ENCODE measurements around the gene PNMT.

DNA sequence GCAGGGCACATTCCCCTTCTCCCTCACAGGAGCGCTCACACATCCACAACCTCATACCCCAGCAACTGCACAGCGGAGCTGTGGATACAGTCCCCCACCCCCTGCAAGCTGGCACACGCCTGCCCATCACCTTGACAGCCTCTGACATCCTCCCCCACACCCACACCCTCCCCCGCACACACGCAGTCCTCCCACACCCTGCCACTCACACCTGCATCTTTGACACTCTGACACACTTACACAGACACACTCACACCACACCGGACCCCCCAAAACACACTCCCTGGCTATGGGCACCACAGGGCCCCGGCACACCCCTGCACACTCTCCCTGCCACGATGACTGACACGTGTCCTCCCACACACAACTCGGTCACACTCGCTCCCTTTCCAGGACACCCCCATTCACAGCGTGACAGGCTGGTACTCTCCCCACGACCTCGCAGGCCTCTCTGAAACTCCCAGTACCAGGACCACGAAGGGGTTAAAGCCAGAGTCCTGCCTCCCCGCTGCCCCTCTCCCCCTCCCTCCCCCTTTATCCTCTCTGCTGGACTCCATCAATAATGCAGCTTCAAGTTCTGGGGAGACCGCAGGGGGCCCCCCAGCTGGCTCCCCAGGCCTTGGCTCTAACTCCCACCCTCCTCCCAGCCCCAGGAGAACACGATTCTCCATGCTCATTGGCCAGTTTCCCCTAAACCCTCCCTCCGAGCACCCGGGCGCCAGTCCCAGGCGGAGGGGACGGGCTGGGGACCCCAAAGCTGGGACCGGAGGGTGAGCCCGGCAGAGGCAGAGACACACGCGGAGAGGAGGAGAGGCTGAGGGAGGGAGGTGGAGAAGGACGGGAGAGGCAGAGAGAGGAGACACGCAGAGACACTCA lies 41.8 kb upstream of the PNMT start, which contains the start of gene PPP1R1B:
- TF ChIP-seq, protein P1, sequence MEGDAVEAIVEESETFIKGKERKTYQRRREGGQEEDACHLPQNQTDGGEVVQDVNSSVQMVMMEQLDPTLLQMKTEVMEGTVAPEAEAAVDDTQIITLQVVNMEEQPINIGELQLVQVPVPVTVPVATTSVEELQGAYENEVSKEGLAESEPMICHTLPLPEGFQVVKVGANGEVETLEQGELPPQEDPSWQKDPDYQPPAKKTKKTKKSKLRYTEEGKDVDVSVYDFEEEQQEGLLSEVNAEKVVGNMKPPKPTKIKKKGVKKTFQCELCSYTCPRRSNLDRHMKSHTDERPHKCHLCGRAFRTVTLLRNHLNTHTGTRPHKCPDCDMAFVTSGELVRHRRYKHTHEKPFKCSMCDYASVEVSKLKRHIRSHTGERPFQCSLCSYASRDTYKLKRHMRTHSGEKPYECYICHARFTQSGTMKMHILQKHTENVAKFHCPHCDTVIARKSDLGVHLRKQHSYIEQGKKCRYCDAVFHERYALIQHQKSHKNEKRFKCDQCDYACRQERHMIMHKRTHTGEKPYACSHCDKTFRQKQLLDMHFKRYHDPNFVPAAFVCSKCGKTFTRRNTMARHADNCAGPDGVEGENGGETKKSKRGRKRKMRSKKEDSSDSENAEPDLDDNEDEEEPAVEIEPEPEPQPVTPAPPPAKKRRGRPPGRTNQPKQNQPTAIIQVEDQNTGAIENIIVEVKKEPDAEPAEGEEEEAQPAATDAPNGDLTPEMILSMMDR (IDR thresholded peaks at IDR 0.05 in 8 of 11, conservative IDR thresholded peaks at IDR 0.05 in 3 of 11): no peak
- TF ChIP-seq POLR2AphosphoS5 (IDR thresholded peaks at IDR 0.05) (no peak), POLR2A (IDR thresholded peaks at IDR 0.05) (no peak)

All from spleen (tissue), 7 donors.